Stimulated activated naive CD8-positive, alpha-beta T cell treated with anti-CD3 and anti-CD28 coated beads, Interleukin-15, Interleukin-2, amounts not matched to agents 100 U/mL and 50 U/mL, for 24 hours (primary cell): ENCODE data around the gene XPNPEP1.
A peak's percentile ranks its signal among the peaks of the same experiment; 100 is the strongest.

Experiments used
- ATAC-seq: fragments of 150-1000 bp; cut with Tn5 transposase; one replicate; pipeline ENCODE4 v1.10.0; 2021
- DNase-seq: peaks from one replicate; pipeline ENCODE4 v3.0.0; 2021

XPNPEP1 gene

DNA sequence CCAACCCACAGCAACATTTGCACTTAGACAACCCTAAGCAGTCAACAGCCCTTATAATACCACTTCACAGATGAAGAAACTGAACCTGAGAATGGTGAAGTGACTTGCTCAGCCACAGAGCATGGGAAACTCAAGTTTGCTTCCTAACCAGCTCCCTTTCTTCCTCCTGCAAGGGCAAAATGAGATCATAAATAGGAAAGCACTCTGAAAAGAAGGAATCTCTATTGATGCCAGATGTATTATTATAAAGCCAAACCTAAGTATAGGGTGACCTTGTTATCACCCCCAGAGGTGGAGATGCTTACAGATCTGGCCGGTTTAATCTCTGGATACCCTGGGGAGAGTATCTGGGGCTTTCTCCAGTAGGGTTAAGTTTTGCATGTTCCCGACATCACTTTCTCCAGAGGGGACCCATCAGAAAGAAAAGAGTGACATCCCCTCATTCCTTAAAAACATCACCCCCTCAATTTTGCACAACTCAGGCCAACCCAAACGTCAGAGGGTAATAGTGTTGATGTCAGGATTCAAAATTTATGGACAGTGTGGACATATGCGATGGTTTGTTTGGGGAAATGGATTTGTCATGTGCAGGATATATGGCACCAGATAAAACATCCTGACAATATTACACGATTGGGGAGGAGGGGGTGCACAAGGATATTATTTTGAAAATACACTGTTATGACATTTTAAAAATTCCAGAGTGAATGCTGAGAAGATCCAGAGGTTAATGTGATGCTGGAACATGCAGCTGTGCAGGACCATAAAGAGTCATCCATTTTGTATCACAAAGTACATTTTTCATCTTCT, 24.0 kb upstream of the XPNPEP1 start:
- DNase-seq (no peak), ATAC-seq (no peak)

GRCh38 chr10:109946680-109947079, 23.4 kb upstream of the XPNPEP1 start:
- no peak for ATAC-seq
- DNase-seq: no peak

- no peak for ATAC-seq
- DNase-seq: no peak
Observed at GRCh38 chr10:109945473-109946177, 22.3 kb upstream of the XPNPEP1 start.

DNA sequence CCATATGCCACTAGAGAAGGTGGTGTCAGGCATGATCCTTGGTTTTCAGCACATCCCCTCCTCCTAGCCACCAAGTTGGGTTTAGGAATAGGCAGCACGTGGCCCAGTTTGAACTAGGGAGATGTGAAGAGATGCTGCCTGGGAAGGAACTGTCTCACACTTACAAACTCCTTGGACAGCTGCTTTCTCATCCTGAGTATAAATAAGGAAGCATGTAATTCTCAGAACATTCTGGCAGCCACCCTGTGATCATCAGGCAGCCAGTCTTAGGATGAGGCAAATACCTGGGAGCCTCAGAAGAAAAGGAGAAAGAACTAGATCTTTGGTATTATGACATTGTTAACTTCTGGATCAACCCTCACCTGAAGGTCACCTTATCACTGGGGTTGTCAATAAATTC, 21.3 kb upstream of the XPNPEP1 start:
- DNase-seq (no peak), ATAC-seq (no peak)

GRCh38 chr10:109941236-109941862, 18.0 kb upstream of the XPNPEP1 start:
- DNase-seq (no peak), ATAC-seq (no peak)

DNA sequence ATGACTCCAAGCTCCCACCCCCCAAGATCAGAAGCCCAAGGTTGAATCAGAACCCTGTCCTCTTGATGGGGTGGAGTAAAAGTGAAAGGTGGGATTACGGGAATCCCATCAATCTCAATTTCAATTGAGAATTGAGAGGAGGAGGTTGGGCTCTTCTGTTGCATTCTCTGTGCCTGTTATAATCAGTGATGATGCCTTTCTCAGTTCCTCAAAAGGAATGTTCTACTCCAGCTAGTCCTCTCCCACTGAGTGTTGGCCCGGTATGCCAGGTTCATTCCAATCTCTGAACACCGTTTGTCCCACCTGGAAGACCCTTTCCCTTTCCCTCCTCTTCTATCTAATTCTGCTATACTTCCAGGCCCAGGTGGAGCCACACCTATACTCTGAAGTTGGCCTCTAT, 17.2 kb upstream of the XPNPEP1 start:
- no peak for DNase-seq
- ATAC-seq: no peak

GRCh38 chr10:109940117-109940516, 16.8 kb upstream of the XPNPEP1 start:
- DNase-seq: no peak
- no peak for ATAC-seq

DNA sequence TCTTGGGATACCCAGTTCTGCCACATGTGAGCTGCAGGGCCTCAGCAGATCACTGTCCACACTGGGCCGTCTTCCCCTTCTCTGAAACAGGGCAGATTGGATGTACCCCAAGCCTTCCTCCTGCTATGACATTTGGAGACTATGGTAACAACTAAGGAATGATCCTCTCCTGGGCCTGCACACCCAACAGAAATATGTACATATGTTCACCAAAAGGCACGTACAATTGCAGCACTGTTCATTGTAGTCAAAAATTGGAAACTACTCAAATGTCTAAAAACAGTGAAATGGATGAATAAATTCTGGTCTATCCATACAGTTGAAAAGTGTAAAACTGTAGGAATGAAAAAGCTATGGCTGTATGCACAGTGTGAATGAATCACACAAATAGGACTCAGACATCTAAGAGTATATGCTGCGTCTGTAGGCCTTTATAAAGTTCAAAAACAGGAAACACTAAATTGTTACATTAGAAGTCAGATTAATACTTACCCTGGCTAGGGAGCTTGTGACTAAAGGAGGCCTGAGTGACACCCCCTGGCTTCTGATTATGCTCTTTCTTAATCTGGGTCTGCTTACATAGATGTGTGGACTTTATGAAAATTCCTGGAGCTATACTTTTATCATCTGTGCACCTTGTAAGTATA, 16.1 kb upstream of the XPNPEP1 start:
- no peak for DNase-seq
- ATAC-seq: no peak

- ATAC-seq (no peak), DNase-seq (no peak)
Observed at GRCh38 chr10:109937460-109938065, 14.3 kb upstream of the XPNPEP1 start.

GRCh38 chr10:109934958-109935793, 11.9 kb upstream of the XPNPEP1 start:
- ATAC-seq: peak; percentile 63

DNA sequence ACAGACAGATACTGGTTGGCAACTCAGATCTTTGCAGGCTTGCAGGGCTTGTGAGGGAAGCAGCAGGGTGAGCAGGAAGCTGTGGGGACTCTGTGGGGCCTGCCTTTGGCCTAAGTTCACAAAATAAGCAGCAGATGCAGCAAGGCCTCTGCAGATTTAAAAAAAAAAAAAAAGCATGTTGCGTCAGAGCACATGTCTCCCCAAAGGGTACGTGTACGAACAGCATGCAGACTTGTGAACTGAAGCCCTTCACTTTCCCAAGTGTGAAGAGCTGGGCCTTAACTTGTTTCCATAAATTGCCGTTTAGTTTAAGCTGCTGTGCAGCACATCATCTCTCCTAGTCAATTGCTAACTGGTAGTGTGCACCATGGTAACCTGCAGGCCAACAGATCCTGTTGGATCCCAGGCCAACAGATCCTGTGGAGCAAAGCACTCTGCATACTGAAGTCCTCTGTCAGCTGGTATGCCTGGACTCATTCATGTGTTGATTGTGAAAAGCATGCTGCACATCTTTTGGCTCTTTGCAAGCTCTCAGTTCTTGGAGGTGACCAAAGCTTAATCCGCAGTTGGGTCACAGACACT, 10.8 kb upstream of the XPNPEP1 start:
- ATAC-seq (no peak), DNase-seq (no peak)

More at GRCh38 chr10:109934958-109935793, 11.9 kb upstream of the XPNPEP1 start:
- DNase-seq: no peak

GRCh38 chr10:109932968-109933367, 9.7 kb upstream of the XPNPEP1 start:
- no peak for DNase-seq
- ATAC-seq: no peak

GRCh38 chr10:109932391-109932790, 9.1 kb upstream of the XPNPEP1 start:
- ATAC-seq (no peak), DNase-seq (no peak)

GRCh38 chr10:109931163-109931562, 7.9 kb upstream of the XPNPEP1 start:
- ATAC-seq: no peak

DNA sequence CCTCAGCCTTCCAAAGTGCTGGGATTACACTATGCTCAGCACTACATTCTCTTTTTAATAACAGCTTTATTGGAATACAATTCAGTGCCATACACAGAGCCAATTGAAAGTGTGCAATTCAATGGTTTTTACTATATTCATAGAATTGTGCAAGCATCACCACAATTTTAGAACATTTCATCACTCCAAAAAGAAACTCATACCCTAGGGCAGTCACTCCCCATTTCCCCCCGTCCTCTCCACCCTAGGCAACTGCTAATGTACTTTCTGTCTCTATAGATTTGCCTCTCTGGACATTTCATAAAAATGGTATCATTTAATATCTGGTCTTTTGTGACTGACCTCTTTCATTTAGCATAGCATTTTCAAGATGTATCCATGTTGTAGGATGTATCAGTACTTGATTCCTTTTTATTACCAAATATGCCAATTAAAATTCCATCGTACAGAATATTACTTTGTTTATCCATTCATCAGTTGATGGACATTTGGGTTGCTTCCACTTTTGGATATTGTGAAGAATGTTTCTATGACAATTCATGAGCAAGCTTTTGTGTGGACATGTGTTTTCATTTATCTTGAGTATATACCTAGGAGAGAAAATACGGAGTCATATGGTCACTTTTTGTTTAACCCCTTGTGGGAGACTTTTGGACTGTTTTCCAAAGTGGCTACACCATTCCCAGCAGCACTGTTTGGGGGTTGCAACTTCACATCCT, 6.3 kb upstream of the XPNPEP1 start:
- DNase-seq (no peak), ATAC-seq (no peak)

More at GRCh38 chr10:109931163-109931562, 7.9 kb upstream of the XPNPEP1 start:
- DNase-seq: no peak

DNA sequence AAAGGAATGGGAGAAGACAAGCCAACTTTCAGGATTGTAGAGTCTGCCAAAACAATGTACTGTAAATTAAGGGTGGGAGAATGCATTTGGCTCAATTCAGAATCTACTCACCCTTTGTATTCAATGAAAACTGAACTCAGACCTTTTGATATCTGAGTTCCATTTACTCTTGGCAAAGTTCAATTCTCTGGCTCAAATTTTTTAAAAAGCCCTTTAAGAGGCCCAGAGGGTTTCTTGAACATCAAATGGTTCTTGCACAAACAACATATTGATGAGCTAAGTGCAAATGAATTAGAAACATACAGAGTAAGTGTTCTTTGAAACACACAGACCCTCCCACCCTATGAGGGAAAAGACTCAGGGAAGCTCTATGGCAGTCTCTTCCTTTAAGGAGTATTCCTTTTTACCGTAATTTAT, 5.2 kb upstream of the XPNPEP1 start:
- ATAC-seq: no peak

GRCh38 chr10:109926825-109927224, 3.5 kb upstream of the XPNPEP1 start:
- no peak for ATAC-seq
- no peak for DNase-seq

More for the DNA sequence above, 5.2 kb upstream of the XPNPEP1 start:
- DNase-seq: no peak

- no peak for ATAC-seq
- no peak for DNase-seq
Observed at GRCh38 chr10:109926061-109926745, 2.9 kb upstream of the XPNPEP1 start.

- no peak for ATAC-seq
Observed at GRCh38 chr10:109924967-109925620, 1.8 kb upstream of the XPNPEP1 start.

More at GRCh38 chr10:109924967-109925620, 1.8 kb upstream of the XPNPEP1 start:
- DNase-seq: no peak
